GM12878 (cell line): ENCODE measurements around the gene LRP1.

Experiments used
- BHLHE40 ChIP-seq, 2 experiments: fragments of 450-650 bp in 1 of 2; IDR thresholded peaks; 2 replicates each; pipeline ENCODE4 v1.6.1; 2011 to 2017; ENCODE audit warnings: low read depth in 2 of 2, borderline replicate concordance in 1 of 2, improper control_type of control experiment in 1 of 2, low read length in 1 of 2, mild to moderate bottlenecking in 1 of 2
- CREM ChIP-seq: IDR thresholded peaks from 2 replicates; pipeline ENCODE4 v1.6.1; 2014; ENCODE audit warnings: antibody characterized with exemption, low read depth
- EZH2 ChIP-seq: IDR thresholded peaks from 2 replicates; pipeline ENCODE4 v1.6.1; 2012; ENCODE audit warnings: low read depth, mild to moderate bottlenecking, control low read depth, inconsistent platforms, low read length, borderline replicate concordance; ENCODE audit not compliant: control insufficient read depth
- POLR2AphosphoS5 ChIP-seq: IDR thresholded peaks from 2 replicates; pipeline ENCODE4 v1.6.1; 2011; ENCODE audit warnings: mild to moderate bottlenecking, low read length, inconsistent platforms
- TF ChIP-seq, protein P1 (sequence below), 3 experiments: IDR thresholded peaks in 2 of 3; conservative IDR thresholded peaks in 1 of 3; 2 replicates each; pipeline ENCODE4 v1.5.1; 2011; ENCODE audit warnings: low read depth in 3 of 3, low read length in 3 of 3, mild to moderate bottlenecking in 3 of 3, control low read depth in 2 of 3, moderate library complexity in 2 of 3, inconsistent platforms in 1 of 3, mixed read lengths in 1 of 3; ENCODE audit not compliant: control insufficient read depth in 2 of 3, insufficient read depth in 1 of 3; ENCODE audit errors: extremely low read depth in 1 of 3
- TF ChIP-seq, protein P2 (sequence below): IDR thresholded peaks from 2 replicates; pipeline ENCODE4 v1.6.1; 2011; ENCODE audit warnings: borderline replicate concordance, low read depth, mild to moderate bottlenecking, moderate library complexity, mixed read lengths, low read length; ENCODE audit not compliant: insufficient read depth; ENCODE audit errors: extremely low read length
- TF ChIP-seq, protein P3 (sequence below): IDR thresholded peaks from 2 replicates; pipeline ENCODE4 v1.6.1; 2012; ENCODE audit warnings: improper control_type of control experiment, low read depth, low read length; ENCODE audit not compliant: insufficient replicate concordance
- TF ChIP-seq, protein P4 (sequence below): fragments of 450-650 bp; formaldehyde crosslinking; IDR thresholded peaks from 2 replicates; pipeline ENCODE4 v1.4.0; 2020; ENCODE audit warnings: mild to moderate bottlenecking, moderate library complexity
- TF ChIP-seq, protein P5 (sequence below): IDR thresholded peaks from 2 replicates; pipeline ENCODE4 v1.6.1; 2011; ENCODE audit warnings: mild to moderate bottlenecking, low read depth, low read length, moderate library complexity; ENCODE audit not compliant: insufficient replicate concordance

DNA sequence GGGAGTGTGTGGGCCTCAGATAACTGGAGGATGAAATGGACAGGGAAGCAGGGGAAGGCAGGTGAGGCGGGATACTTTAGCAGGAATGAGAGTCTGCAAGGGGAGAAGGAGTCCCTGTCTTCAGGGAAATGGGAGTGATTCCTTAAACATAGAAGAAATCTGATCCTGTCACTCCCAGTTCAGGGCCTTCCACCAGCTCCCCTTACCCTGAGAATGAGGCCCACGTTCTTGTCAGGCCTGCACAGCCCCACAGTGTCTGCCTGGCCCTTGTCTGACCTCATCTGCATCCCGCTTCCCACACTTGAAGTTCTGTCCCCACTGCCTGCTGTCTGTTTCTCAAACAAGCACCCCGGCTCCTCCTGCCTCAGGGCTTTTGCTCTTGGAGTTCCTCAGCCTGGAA lies 31.8 kb downstream of the LRP1 start:
- TF ChIP-seq, protein P1, sequence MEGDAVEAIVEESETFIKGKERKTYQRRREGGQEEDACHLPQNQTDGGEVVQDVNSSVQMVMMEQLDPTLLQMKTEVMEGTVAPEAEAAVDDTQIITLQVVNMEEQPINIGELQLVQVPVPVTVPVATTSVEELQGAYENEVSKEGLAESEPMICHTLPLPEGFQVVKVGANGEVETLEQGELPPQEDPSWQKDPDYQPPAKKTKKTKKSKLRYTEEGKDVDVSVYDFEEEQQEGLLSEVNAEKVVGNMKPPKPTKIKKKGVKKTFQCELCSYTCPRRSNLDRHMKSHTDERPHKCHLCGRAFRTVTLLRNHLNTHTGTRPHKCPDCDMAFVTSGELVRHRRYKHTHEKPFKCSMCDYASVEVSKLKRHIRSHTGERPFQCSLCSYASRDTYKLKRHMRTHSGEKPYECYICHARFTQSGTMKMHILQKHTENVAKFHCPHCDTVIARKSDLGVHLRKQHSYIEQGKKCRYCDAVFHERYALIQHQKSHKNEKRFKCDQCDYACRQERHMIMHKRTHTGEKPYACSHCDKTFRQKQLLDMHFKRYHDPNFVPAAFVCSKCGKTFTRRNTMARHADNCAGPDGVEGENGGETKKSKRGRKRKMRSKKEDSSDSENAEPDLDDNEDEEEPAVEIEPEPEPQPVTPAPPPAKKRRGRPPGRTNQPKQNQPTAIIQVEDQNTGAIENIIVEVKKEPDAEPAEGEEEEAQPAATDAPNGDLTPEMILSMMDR (IDR thresholded peaks at IDR 0.05 in 2 of 3, conservative IDR thresholded peaks at IDR 0.05 in 1 of 3; ENCODE audit: control insufficient read depth in 2 of 3, extremely low read depth in 1 of 3, insufficient read depth in 1 of 3, low read depth in 3 of 3, low read length in 3 of 3) = no peak
- TF ChIP-seq POLR2AphosphoS5 = no peak
- TF ChIP-seq CREM = no peak
- TF ChIP-seq, protein P2, sequence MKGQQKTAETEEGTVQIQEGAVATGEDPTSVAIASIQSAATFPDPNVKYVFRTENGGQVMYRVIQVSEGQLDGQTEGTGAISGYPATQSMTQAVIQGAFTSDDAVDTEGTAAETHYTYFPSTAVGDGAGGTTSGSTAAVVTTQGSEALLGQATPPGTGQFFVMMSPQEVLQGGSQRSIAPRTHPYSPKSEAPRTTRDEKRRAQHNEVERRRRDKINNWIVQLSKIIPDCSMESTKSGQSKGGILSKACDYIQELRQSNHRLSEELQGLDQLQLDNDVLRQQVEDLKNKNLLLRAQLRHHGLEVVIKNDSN = no peak
- TF ChIP-seq, protein P3, sequence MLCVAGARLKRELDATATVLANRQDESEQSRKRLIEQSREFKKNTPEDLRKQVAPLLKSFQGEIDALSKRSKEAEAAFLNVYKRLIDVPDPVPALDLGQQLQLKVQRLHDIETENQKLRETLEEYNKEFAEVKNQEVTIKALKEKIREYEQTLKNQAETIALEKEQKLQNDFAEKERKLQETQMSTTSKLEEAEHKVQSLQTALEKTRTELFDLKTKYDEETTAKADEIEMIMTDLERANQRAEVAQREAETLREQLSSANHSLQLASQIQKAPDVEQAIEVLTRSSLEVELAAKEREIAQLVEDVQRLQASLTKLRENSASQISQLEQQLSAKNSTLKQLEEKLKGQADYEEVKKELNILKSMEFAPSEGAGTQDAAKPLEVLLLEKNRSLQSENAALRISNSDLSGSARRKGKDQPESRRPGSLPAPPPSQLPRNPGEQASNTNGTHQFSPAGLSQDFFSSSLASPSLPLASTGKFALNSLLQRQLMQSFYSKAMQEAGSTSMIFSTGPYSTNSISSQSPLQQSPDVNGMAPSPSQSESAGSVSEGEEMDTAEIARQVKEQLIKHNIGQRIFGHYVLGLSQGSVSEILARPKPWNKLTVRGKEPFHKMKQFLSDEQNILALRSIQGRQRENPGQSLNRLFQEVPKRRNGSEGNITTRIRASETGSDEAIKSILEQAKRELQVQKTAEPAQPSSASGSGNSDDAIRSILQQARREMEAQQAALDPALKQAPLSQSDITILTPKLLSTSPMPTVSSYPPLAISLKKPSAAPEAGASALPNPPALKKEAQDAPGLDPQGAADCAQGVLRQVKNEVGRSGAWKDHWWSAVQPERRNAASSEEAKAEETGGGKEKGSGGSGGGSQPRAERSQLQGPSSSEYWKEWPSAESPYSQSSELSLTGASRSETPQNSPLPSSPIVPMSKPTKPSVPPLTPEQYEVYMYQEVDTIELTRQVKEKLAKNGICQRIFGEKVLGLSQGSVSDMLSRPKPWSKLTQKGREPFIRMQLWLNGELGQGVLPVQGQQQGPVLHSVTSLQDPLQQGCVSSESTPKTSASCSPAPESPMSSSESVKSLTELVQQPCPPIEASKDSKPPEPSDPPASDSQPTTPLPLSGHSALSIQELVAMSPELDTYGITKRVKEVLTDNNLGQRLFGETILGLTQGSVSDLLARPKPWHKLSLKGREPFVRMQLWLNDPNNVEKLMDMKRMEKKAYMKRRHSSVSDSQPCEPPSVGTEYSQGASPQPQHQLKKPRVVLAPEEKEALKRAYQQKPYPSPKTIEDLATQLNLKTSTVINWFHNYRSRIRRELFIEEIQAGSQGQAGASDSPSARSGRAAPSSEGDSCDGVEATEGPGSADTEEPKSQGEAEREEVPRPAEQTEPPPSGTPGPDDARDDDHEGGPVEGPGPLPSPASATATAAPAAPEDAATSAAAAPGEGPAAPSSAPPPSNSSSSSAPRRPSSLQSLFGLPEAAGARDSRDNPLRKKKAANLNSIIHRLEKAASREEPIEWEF = no peak
- no peak for TF ChIP-seq EZH2
- TF ChIP-seq, protein P4, sequence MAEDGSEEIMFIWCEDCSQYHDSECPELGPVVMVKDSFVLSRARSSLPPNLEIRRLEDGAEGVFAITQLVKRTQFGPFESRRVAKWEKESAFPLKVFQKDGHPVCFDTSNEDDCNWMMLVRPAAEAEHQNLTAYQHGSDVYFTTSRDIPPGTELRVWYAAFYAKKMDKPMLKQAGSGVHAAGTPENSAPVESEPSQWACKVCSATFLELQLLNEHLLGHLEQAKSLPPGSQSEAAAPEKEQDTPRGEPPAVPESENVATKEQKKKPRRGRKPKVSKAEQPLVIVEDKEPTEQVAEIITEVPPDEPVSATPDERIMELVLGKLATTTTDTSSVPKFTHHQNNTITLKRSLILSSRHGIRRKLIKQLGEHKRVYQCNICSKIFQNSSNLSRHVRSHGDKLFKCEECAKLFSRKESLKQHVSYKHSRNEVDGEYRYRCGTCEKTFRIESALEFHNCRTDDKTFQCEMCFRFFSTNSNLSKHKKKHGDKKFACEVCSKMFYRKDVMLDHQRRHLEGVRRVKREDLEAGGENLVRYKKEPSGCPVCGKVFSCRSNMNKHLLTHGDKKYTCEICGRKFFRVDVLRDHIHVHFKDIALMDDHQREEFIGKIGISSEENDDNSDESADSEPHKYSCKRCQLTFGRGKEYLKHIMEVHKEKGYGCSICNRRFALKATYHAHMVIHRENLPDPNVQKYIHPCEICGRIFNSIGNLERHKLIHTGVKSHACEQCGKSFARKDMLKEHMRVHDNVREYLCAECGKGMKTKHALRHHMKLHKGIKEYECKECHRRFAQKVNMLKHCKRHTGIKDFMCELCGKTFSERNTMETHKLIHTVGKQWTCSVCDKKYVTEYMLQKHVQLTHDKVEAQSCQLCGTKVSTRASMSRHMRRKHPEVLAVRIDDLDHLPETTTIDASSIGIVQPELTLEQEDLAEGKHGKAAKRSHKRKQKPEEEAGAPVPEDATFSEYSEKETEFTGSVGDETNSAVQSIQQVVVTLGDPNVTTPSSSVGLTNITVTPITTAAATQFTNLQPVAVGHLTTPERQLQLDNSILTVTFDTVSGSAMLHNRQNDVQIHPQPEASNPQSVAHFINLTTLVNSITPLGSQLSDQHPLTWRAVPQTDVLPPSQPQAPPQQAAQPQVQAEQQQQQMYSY (CRISPR knock-in tag) = no peak
- TF ChIP-seq BHLHE40 (IDR thresholded peaks at IDR 0.05; ENCODE audit: borderline replicate concordance in 1 of 2, low read depth in 2 of 2, low read length in 1 of 2) = no peak
- TF ChIP-seq, protein P5, sequence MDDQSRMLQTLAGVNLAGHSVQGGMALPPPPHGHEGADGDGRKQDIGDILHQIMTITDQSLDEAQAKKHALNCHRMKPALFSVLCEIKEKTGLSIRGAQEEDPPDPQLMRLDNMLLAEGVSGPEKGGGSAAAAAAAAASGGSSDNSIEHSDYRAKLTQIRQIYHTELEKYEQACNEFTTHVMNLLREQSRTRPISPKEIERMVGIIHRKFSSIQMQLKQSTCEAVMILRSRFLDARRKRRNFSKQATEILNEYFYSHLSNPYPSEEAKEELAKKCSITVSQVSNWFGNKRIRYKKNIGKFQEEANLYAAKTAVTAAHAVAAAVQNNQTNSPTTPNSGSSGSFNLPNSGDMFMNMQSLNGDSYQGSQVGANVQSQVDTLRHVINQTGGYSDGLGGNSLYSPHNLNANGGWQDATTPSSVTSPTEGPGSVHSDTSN = no peak
